Measurements from ENCODE around the gene ZNF582.

Gene ZNF582

GRCh38 chr19:56393119-56394012 lies at the start of gene ZNF582:
TSS of gene ZNF582 (minus strand) at chr19:56393534. CDS start at chr19:56391752, 1,782 bp downstream.
- no peaks in the 10 kb centered on the region for H3K27me3 Mint-ChIP-seq
- peaks cover 18% of the 10 kb centered on the region for H3K4me1 Mint-ChIP-seq
- peaks cover 72% of the 10 kb centered on the region for H3K36me3 Mint-ChIP-seq (ENCODE audit: low read depth)
- H3K4me3 Mint-ChIP-seq: peak within 1 kb of the TSS; percentile 89
- peak within 1 kb of the TSS; percentile 91 for H3K27ac Mint-ChIP-seq
- peak; percentile 87 for DNase-seq
- peak; percentile 98 for ATAC-seq
- peaks cover 67% of the 10 kb centered on the region for H3K9me3 Mint-ChIP-seq

GRCh38 chr19:56441206-56441792 lies 48.0 kb upstream of the ZNF582 start:
- Mint-ChIP-seq H3K27ac (no peak overlapping the region), H3K27me3 (no peaks in the 10 kb centered on the region), H3K4me1 (no peaks in the 10 kb centered on the region), H3K9me3 (peaks cover 55% of the 10 kb centered on the region), H3K36me3 (ENCODE audit: low read depth) (peaks cover 41% of the 10 kb centered on the region), H3K4me3 (no peak overlapping the region)
- DNase-seq (no peak), ATAC-seq (no peak)

- DNase-seq (no peak), ATAC-seq (no peak)
- Mint-ChIP-seq H3K4me1 (no peaks in the 10 kb centered on the region), H3K9me3 (peaks cover 78% of the 10 kb centered on the region), H3K27me3 (no peaks in the 10 kb centered on the region), H3K27ac (no peak overlapping the region), H3K36me3 (ENCODE audit: low read depth) (peaks cover 82% of the 10 kb centered on the region), H3K4me3 (no peak overlapping the region)
These were observed 30.6 kb upstream of the ZNF582 start for GRCh38 chr19:56423985-56424353.

GRCh38 chr19:56423276-56423984 lies 30.1 kb upstream of the ZNF582 start:
- Mint-ChIP-seq H3K4me3 (no peak overlapping the region), H3K27me3 (no peaks in the 10 kb centered on the region), H3K9me3 (peaks cover 81% of the 10 kb centered on the region), H3K27ac (no peak overlapping the region), H3K36me3 (ENCODE audit: low read depth) (peaks cover 88% of the 10 kb centered on the region), H3K4me1 (no peaks in the 10 kb centered on the region)
- DNase-seq: no peak
- ATAC-seq: no peak

- H3K27me3 Mint-ChIP-seq: no peaks in the 10 kb centered on the region
- peaks cover 28% of the 10 kb centered on the region for H3K4me1 Mint-ChIP-seq
- peaks cover 65% of the 10 kb centered on the region for H3K9me3 Mint-ChIP-seq
- peak overlapping the region; percentile 98 for H3K27ac Mint-ChIP-seq
- no peak for ATAC-seq
- H3K36me3 Mint-ChIP-seq (ENCODE audit: low read depth): peaks cover 81% of the 10 kb centered on the region
- H3K4me3 Mint-ChIP-seq: peak overlapping the region; percentile 86
- no peak for DNase-seq
These were observed 11.7 kb upstream of the ZNF582 start for GRCh38 chr19:56405062-56405461.

- Mint-ChIP-seq H3K4me1 (peaks cover 28% of the 10 kb centered on the region), H3K27ac (peak overlapping the region; percentile 98), H3K27me3 (no peaks in the 10 kb centered on the region), H3K36me3 (ENCODE audit: low read depth) (peaks cover 78% of the 10 kb centered on the region), H3K4me3 (peak overlapping the region; percentile 86), H3K9me3 (peaks cover 63% of the 10 kb centered on the region)
- ATAC-seq (peak; percentile 8), DNase-seq (no peak)
These were observed 11.3 kb upstream of the ZNF582 start for GRCh38 chr19:56404705-56405056.

GRCh38 chr19:56403764-56404704 lies 10.7 kb upstream of the ZNF582 start, which contains the start of gene ZNF583:
TSS of gene ZNF583 (plus strand) at chr19:56404332. CDS start at chr19:56407115, 2,783 bp downstream.
- DNase-seq: peak; percentile 91
- ATAC-seq: peak; percentile 87
- peaks cover 28% of the 10 kb centered on the region for H3K4me1 Mint-ChIP-seq
- H3K4me3 Mint-ChIP-seq: peak within 1 kb of the TSS; percentile 86
- H3K36me3 Mint-ChIP-seq (ENCODE audit: low read depth): peaks cover 78% of the 10 kb centered on the region
- H3K9me3 Mint-ChIP-seq: peaks cover 68% of the 10 kb centered on the region
- peak within 1 kb of the TSS; percentile 98 for H3K27ac Mint-ChIP-seq
- no peaks in the 10 kb centered on the region for H3K27me3 Mint-ChIP-seq

GRCh38 chr19:56403261-56403660 lies 9.9 kb upstream of the ZNF582 start:
- H3K4me3 Mint-ChIP-seq: peak overlapping the region; percentile 86
- H3K27ac Mint-ChIP-seq: peak overlapping the region; percentile 98
- H3K27me3 Mint-ChIP-seq: no peaks in the 10 kb centered on the region
- peaks cover 28% of the 10 kb centered on the region for H3K4me1 Mint-ChIP-seq
- H3K36me3 Mint-ChIP-seq (ENCODE audit: low read depth): peaks cover 77% of the 10 kb centered on the region
- DNase-seq (no peak), ATAC-seq (peak; percentile 2)
- H3K9me3 Mint-ChIP-seq: peaks cover 68% of the 10 kb centered on the region

- DNase-seq: no peak
- Mint-ChIP-seq H3K27me3 (no peaks in the 10 kb centered on the region), H3K4me3 (no peak overlapping the region), H3K9me3 (peaks cover 67% of the 10 kb centered on the region), H3K4me1 (peaks cover 26% of the 10 kb centered on the region), H3K36me3 (ENCODE audit: low read depth) (peaks cover 73% of the 10 kb centered on the region), H3K27ac (no peak overlapping the region)
- ATAC-seq: no peak
These were observed 7.2 kb upstream of the ZNF582 start for GRCh38 chr19:56400485-56400884.

GRCh38 chr19:56398809-56399208 lies 5.5 kb upstream of the ZNF582 start:
- peaks cover 16% of the 10 kb centered on the region for H3K4me1 Mint-ChIP-seq
- no peak for ATAC-seq
- no peaks in the 10 kb centered on the region for H3K27me3 Mint-ChIP-seq
- H3K9me3 Mint-ChIP-seq: peaks cover 70% of the 10 kb centered on the region
- H3K36me3 Mint-ChIP-seq (ENCODE audit: low read depth): peaks cover 76% of the 10 kb centered on the region
- H3K4me3 Mint-ChIP-seq: no peak overlapping the region
- no peak overlapping the region for H3K27ac Mint-ChIP-seq
- DNase-seq: no peak

- DNase-seq: no peak
- no peak overlapping the region for H3K4me3 Mint-ChIP-seq
- ATAC-seq: no peak
- peaks cover 76% of the 10 kb centered on the region for H3K36me3 Mint-ChIP-seq (ENCODE audit: low read depth)
- peaks cover 61% of the 10 kb centered on the region for H3K9me3 Mint-ChIP-seq
- H3K27me3 Mint-ChIP-seq: no peaks in the 10 kb centered on the region
- H3K4me1 Mint-ChIP-seq: peaks cover 6% of the 10 kb centered on the region
- no peak overlapping the region for H3K27ac Mint-ChIP-seq
These were observed 9.3 kb downstream of the ZNF582 start for GRCh38 chr19:56383826-56384605.

GRCh38 chr19:56377105-56377924 lies 16.0 kb downstream of the ZNF582 start:
- Mint-ChIP-seq H3K9me3 (peaks cover 69% of the 10 kb centered on the region), H3K4me1 (peaks cover 6% of the 10 kb centered on the region), H3K4me3 (no peak overlapping the region), H3K27ac (no peak overlapping the region), H3K36me3 (ENCODE audit: low read depth) (peaks cover 78% of the 10 kb centered on the region), H3K27me3 (no peaks in the 10 kb centered on the region)
- ATAC-seq (no peak), DNase-seq (no peak)

GRCh38 chr19:56372281-56372680 lies 21.1 kb downstream of the ZNF582 start:
- H3K4me3 Mint-ChIP-seq: no peak overlapping the region
- peaks cover 23% of the 10 kb centered on the region for H3K4me1 Mint-ChIP-seq
- no peak for DNase-seq
- no peaks in the 10 kb centered on the region for H3K27me3 Mint-ChIP-seq
- peaks cover 91% of the 10 kb centered on the region for H3K36me3 Mint-ChIP-seq (ENCODE audit: low read depth)
- H3K27ac Mint-ChIP-seq: no peak overlapping the region
- no peak for ATAC-seq
- H3K9me3 Mint-ChIP-seq: peaks cover 79% of the 10 kb centered on the region

Measured in activated naive CD8-positive, alpha-beta T cell treated with anti-CD3 and anti-CD28 coated beads, Interleukin-2, amount 50 U/mL, for 24 hours (primary cell).